ENCODE data around the gene SRSF8.
A peak's percentile ranks its signal among the peaks of the same experiment; 100 is the strongest.
"Not testable (repeated sequence)": the region's sequence is repeated elsewhere in the genome, so short reads cannot be mapped to it uniquely, and the experiment has no call there.

Gene SRSF8

DNA sequence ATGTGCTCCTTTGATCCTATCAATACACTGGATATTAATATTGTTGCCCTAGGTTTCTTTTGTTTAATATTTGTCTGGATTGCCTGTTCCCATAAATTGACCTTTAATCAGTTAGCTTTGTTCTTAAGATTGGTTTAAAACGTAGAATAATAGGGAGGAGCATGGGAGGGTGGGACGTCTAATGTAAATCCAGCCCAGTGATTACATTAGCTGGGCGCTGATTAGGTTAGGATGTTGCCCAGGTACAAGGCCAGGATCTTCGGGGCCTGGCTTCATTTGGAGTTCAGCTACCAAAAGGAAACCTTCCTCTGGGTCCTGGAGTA, at the start of gene SRSF8:
Gene SRSF8 (plus strand): TSS at position 204 of the 323 bp plus-strand sequence. CDS start 308 bp downstream, outside the sequence.
- no peak for DNase-seq

GRCh38 chr11:95021468-95021867, 45.3 kb upstream of the SRSF8 start:
- DNase-seq = not testable (repeated sequence)

DNA sequence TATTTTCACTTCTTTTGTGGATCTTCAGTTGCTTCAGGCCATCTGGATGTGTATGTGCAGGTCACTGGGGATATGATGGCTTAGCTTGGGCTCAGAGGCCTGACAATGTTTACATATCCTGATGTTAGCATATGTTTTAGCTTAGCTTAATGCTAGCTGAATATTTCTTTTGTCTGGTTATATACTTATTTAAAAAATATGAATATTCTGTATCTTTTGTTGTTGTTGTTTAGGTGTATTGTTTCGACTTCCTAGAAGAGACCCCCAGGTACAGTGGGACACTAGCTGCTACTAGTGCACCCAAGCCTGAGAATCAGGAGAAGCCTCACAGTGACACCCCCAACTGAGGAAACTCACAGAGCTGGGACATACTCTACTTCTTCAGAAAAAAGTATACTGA, 41.8 kb upstream of the SRSF8 start, which contains the start of gene KDM4E:
Gene KDM4E (plus strand): TSS at position 301 of the 400 bp plus-strand sequence. CDS start 300 bp downstream, outside the sequence.
- no peak for DNase-seq

DNA sequence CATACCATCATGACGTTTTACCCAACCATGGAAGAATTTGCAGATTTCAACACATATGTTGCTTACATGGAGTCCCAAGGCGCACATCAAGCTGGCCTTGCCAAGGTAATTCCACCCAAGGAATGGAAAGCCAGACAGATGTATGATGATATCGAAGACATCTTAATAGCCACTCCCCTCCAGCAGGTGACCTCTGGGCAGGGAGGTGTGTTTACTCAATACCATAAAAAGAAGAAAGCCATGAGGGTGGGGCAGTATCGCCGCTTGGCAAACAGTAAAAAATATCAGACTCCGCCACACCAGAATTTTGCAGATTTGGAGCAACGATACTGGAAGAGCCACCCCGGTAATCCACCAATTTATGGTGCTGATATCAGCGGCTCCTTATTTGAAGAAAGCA, 41.1 kb upstream of the SRSF8 start:
- DNase-seq = not testable (repeated sequence)

DNA sequence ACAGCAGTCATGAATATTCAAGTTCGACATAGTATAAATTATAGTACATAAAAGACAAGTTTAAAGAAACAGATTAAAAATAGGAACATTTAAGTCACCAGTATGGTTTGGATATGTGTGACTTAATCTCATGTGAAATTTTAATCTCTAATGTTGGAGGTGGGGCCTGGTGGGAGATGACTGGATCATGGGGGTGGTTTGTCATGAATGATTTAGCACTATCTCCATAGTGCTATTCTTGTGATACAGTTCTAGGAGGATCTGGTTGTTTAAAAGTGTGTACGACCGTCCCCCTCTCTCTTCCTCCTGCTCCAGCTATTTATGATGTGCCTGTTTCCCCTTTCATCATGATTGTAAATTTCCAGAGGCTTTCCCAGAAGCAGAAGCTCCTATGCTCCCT, 38.4 kb upstream of the SRSF8 start:
- DNase-seq = no peak

GRCh38 chr11:95033051-95033450, 33.7 kb upstream of the SRSF8 start:
- DNase-seq = no peak

GRCh38 chr11:95035316-95035715, 31.4 kb upstream of the SRSF8 start:
- DNase-seq = no peak

GRCh38 chr11:95037356-95038035, 29.2 kb upstream of the SRSF8 start:
- not testable (repeated sequence) for DNase-seq

DNA sequence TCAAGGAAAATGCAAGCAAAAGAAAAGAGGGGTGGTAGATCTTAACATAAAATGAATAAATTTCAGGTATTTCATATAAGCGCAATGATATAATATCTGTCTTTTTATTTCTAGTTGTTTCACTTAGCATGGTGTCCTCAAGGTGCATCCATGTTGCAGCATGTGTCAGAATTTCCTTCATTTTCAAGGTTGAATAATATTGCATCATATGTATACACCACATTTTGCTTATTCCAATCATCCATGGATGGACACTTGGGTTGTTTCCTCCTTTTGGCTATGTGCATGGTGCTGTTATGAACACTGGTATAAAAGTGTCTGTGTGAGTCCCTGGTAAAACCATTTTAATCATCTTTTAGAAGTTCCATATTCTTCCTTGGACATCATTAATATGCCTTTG, 24.5 kb upstream of the SRSF8 start:
- no peak for DNase-seq

DNA sequence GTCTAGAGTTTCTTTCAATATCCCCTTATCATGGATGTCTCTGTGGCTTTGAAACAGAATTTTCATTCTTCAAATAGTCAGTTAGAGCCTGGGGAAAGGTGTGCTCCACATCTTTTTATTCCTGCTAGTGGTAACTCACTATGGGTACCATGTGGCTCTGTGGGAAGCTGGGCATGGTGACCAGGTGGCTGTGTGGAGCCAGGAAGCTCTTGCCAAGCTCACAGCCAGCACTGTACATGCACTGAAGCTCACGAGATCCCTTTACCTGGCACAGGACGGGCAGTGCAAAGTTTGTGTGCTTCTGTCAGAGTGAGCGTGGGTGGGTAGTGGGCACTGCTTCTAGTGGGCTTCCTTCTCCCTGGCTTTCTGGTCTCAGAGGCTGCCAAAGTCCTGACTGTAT, 23.8 kb upstream of the SRSF8 start:
- DNase-seq = no peak

DNA sequence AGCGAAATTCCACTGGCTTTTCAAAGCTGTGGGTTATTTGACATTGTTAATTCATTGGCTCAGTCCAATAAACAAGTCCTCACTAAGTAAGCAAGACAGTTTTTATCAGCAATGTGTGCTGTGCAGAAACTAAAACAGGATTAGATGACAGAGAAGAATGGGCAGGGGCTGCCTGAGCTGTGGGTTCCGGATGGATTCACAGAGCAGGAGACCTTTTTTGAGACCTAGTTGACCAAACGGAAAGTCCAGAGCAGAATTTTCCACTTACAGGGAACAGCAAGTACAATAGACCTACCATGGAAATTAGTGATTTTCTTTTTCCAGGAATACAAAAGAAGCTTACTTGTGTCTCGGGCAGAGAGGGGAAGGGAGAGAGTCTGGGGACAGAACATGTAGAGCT, 22.7 kb upstream of the SRSF8 start:
- DNase-seq = no peak

- no peak for DNase-seq
These were observed 20.9 kb upstream of the SRSF8 start for GRCh38 chr11:95045812-95046211.

DNA sequence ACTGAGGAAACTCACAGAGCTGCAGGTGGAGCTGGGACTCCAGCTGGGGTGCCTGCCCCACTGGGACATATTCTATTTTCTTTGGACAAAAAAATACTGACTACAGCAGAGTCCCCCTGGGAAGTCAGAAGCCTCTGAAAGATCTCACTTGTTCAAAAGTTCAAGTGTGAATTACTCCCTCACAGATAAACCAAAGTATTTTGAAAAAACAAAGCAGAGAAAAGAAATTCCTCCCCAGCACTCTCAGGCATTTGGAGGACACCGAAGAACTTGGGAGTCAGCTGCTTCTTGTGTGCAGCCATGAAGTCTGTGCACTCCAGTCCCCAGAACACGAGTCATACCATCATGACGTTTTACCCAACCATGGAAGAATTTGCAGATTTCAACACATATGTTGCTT, 17.6 kb upstream of the SRSF8 start, which contains the start of gene KDM4F:
Gene KDM4F (plus strand): TSS at position 301 of the 400 bp plus-strand sequence.
- DNase-seq = not testable (repeated sequence)

DNA sequence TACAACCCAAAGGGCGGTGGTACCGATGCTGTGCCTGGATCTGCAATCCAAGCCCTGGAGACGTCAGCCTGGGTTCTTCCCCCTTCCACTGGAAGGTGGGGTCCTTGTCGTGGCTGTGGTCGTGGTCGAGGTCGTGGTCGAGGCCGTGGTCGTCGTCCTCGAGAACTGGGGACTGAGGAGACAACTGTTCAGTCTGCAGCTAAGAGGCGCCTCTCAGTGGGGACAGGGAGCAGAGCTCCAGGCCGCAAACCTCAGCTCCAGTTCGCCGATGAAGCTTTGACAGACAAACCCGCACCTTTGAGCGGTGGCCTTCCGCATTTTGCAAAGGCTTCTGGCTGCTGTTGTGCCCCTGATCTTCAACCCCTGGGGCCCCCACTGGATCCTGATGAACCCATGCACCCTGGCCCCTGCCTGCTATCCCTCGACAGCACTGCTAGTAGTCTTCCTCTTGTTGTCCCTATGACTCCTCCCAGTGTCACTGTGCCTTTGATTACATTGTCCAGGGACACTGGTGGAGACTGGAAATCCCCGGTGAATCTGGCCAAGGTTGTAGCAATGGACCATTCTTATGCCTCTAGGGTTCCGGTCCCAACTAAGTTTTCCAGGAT, 16.0 kb upstream of the SRSF8 start:
- DNase-seq = no peak

DNA sequence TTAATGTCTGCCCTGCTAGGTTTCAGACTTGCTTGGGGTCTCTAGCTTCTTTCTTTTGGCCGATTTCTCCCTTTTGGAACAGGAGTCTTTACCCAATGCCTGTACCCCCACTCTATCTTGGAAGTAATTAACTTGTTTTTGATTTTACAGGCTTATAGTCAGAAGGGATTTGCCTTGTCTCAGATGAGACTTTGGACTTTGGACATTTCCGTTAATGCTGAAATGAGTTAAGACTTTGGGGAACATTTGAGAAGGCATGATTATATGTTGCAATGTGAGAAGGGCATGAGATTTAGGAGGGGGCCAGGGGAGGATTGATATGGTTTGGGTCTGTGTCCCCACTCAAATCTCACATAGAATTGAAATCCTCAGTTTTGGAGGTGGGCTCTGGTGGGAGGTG, 12.4 kb upstream of the SRSF8 start:
- DNase-seq = no peak

GRCh38 chr11:95055283-95055897, 11.3 kb upstream of the SRSF8 start:
- DNase-seq = no peak

GRCh38 chr11:95057959-95058358, 8.8 kb upstream of the SRSF8 start:
- no peak for DNase-seq

DNA sequence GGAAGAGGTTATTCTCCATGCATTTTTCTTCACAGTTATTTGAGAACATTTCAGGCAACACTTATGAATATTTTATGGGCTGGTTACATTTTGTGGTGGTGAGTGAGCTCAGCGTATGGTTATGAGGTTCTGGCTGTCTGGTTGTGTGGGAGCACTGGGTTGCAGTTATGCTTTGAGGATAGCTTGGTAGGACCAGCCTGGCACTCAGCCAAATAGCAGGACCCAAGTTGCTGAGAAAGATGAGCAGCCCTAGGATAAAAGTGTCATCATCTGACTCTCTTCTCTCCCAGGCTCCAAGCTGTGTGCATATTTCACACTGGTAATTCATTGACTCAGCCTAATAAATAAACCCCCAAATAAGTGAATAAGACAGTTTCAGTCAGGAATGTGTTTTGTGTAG, 8.1 kb upstream of the SRSF8 start:
- DNase-seq = no peak

DNA sequence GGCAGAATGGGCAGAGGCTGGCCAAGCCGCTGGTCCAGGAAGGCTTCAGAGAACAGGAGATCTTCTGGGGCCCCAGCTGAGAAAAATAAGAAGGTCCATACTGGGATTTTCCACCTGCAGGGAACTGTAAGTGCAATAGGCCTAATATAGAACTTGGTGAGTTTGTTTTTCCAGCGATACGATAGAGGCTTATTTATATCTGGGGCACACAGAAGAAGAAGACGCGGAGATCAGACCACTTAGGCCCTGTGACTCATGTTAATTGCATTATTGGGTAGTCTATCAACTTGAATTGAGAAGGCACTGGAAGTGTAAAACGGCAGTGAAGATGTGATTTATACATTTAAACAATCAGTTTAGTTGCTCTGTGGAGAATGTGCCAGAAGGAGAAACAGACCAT, 7.7 kb upstream of the SRSF8 start:
- DNase-seq = no peak

- no peak for DNase-seq
These were observed 1.4 kb upstream of the SRSF8 start for GRCh38 chr11:95065336-95065735.

GRCh38 chr11:95067039-95067840, 521 bp downstream of the SRSF8 start:
- DNase-seq = peak; percentile 68

DNA sequence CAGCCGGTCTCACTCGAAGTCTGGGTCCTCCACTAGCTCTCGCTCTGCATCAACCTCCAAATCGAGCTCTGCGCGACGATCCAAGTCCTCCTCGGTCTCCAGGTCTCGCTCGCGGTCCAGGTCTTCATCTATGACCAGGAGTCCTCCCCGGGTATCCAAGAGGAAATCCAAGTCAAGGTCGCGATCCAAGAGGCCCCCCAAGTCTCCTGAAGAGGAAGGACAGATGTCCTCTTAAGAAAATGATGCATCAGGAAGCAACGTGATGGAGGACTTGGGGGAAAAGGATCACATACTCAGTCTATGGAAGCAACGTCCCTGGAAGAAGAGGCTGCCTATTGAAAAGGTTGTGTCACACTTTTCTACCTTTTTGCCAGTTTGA, 1.1 kb downstream of the SRSF8 start:
- DNase-seq = no peak

DNA sequence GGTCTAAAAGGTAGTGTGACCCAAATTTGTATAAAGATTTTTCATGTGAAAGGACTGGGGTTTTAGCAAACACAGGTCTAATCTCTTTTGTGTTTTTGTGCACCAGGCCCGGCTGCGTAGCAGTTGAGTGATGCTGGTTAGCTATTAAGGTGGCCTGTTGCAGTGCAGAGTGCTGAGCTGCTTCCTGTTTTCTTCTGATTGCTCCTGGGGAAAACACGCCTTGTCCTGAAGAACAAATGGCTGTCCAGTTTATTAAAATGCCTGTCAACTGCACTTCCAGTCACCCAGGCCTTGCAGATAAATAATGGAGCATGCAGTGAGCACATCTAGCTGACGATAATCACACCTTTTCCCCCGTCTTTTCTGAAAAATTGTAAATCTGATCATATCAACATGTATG, 1.8 kb downstream of the SRSF8 start:
- DNase-seq = peak; percentile 91

DNA sequence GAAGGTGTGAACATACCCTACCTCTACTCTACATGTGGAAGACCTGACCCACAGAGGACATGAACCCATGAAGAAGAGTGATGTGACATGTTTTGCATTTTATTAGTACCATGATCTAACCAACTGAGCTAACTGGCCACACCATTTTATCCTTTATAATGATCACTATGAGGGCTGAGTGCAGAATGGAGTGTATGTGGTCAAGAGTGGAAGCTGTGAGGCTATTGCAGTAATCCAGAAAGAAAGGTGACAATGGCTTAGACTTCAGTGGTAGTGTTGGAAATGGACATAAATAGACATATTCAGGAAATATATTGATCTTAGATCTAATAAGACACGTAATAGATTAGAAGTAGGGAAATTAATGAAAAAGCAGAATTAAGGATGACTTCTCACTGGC, 3.8 kb downstream of the SRSF8 start:
- no peak for DNase-seq
